ENCODE measurements around the gene CARD10. TPM values are rescaled to one million over a fixed set of nuclear protein-coding genes. Genes with fewer than 3 reads are reported as not detected.

CARD10 gene
- total and polyA plus RNA-seq, 2 of the 13 experiments (the other 11 are each of a cell fraction or from before 2014, with no cell fraction given) = 35.2 to 55.8 TPM

DNA sequence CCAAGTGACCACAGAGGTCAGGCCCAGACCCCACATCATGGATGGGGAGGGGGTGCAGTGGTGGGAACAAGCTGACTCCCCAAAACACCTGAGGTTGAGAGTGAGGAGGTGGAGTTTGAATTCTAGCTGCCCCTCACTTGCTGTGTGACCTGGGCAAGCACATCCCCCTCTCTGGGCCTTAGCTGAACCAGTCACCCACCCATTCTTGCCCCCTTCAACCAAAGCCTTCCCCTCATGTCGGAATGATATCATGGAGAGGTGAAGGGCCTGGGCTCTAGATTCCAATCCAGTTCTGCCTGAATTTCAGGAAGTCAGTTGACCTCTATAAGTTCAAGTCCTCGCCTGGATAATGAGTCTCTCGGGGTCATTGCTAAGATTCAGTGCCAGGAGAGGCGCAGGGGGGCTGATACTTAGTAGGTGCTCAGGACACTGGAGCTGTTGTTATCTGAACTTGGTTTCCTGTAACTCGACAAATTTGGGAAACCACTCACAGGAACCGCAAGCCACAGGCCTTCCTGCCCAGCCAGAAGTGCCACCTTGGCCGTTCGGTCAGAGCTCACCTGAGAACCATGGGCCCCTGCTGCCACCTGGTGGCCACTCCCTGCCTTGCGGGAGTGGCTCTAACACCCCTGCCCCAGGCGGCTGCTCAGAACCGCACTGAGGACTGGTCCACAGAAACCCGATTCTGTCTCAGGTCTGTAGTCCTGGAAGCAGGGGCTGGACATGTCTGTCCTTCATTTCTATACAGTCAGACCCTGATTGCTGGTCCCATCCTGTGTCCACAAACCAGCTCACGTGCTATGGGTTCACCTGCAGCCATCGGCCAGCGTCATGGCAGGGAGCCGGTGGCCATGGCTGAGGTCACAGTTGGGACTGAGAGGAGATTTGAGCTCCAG, 47.9 kb upstream of the CARD10 start (continued):
- TF ChIP-seq, protein P1, sequence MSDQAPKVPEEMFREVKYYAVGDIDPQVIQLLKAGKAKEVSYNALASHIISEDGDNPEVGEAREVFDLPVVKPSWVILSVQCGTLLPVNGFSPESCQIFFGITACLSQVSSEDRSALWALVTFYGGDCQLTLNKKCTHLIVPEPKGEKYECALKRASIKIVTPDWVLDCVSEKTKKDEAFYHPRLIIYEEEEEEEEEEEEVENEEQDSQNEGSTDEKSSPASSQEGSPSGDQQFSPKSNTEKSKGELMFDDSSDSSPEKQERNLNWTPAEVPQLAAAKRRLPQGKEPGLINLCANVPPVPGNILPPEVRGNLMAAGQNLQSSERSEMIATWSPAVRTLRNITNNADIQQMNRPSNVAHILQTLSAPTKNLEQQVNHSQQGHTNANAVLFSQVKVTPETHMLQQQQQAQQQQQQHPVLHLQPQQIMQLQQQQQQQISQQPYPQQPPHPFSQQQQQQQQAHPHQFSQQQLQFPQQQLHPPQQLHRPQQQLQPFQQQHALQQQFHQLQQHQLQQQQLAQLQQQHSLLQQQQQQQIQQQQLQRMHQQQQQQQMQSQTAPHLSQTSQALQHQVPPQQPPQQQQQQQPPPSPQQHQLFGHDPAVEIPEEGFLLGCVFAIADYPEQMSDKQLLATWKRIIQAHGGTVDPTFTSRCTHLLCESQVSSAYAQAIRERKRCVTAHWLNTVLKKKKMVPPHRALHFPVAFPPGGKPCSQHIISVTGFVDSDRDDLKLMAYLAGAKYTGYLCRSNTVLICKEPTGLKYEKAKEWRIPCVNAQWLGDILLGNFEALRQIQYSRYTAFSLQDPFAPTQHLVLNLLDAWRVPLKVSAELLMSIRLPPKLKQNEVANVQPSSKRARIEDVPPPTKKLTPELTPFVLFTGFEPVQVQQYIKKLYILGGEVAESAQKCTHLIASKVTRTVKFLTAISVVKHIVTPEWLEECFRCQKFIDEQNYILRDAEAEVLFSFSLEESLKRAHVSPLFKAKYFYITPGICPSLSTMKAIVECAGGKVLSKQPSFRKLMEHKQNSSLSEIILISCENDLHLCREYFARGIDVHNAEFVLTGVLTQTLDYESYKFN (CRISPR knock-in tag; conservative IDR thresholded peaks at IDR 0.05) = peak; percentile 33
- no peak for TF ChIP-seq ZNF121 (CRISPR knock-in tag; IDR thresholded peaks at IDR 0.05)
- TF ChIP-seq CREM (IDR thresholded peaks at IDR 0.05) = no peak
- no peak for TF ChIP-seq CREM (CRISPR knock-in tag; IDR thresholded peaks at IDR 0.05)
- TF ChIP-seq ZNF562 (CRISPR knock-in tag; IDR thresholded peaks at IDR 0.05; ENCODE audit: borderline replicate concordance) = no peak
- peak; percentile 61; the same call in 1 of the 2 replicates for TF ChIP-seq CBFB (CRISPR knock-in tag; IDR thresholded peaks at IDR 0.05)
- TF ChIP-seq GABPB1 (CRISPR knock-in tag; IDR thresholded peaks at IDR 0.05) = peak; percentile 39; the same call in 1 of the 2 replicates
- TF ChIP-seq XBP1 (CRISPR knock-in tag; IDR thresholded peaks at IDR 0.05) = no peak
- no peak for TF ChIP-seq SMARCC2 (IDR thresholded peaks at IDR 0.05)
- TF ChIP-seq ISX (CRISPR knock-in tag; conservative IDR thresholded peaks at IDR 0.05) = no peak
- no peak for TF ChIP-seq ZKSCAN5 (CRISPR knock-in tag; IDR thresholded peaks at IDR 0.05)
- TF ChIP-seq, protein P2, sequence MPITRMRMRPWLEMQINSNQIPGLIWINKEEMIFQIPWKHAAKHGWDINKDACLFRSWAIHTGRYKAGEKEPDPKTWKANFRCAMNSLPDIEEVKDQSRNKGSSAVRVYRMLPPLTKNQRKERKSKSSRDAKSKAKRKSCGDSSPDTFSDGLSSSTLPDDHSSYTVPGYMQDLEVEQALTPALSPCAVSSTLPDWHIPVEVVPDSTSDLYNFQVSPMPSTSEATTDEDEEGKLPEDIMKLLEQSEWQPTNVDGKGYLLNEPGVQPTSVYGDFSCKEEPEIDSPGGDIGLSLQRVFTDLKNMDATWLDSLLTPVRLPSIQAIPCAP (CRISPR knock-in tag; IDR thresholded peaks at IDR 0.05; ENCODE audit: low read depth) = no peak
- TF ChIP-seq, protein P3, sequence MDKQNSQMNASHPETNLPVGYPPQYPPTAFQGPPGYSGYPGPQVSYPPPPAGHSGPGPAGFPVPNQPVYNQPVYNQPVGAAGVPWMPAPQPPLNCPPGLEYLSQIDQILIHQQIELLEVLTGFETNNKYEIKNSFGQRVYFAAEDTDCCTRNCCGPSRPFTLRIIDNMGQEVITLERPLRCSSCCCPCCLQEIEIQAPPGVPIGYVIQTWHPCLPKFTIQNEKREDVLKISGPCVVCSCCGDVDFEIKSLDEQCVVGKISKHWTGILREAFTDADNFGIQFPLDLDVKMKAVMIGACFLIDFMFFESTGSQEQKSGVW (CRISPR knock-in tag; IDR thresholded peaks at IDR 0.05; ENCODE audit: borderline replicate concordance) = no peak
- TF ChIP-seq, protein P4, sequence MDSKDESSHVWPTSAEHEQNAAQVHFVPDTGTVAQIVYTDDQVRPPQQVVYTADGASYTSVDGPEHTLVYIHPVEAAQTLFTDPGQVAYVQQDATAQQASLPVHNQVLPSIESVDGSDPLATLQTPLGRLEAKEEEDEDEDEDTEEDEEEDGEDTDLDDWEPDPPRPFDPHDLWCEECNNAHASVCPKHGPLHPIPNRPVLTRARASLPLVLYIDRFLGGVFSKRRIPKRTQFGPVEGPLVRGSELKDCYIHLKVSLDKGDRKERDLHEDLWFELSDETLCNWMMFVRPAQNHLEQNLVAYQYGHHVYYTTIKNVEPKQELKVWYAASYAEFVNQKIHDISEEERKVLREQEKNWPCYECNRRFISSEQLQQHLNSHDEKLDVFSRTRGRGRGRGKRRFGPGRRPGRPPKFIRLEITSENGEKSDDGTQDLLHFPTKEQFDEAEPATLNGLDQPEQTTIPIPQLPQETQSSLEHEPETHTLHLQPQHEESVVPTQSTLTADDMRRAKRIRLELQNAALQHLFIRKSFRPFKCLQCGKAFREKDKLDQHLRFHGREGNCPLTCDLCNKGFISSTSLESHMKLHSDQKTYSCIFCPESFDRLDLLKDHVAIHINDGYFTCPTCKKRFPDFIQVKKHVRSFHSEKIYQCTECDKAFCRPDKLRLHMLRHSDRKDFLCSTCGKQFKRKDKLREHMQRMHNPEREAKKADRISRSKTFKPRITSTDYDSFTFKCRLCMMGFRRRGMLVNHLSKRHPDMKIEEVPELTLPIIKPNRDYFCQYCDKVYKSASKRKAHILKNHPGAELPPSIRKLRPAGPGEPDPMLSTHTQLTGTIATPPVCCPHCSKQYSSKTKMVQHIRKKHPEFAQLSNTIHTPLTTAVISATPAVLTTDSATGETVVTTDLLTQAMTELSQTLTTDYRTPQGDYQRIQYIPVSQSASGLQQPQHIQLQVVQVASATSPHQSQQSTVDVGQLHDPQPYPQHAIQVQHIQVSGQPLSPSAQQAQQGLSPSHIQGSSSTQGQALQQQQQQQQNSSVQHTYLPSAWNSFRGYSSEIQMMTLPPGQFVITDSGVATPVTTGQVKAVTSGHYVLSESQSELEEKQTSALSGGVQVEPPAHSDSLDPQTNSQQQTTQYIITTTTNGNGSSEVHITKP (CRISPR knock-in tag; IDR thresholded peaks at IDR 0.05; ENCODE audit: low read depth) = no peak
- TF ChIP-seq NFE2L2 (IDR thresholded peaks at IDR 0.05; ENCODE audit: low read length) = no peak
- TF ChIP-seq, protein P5, sequence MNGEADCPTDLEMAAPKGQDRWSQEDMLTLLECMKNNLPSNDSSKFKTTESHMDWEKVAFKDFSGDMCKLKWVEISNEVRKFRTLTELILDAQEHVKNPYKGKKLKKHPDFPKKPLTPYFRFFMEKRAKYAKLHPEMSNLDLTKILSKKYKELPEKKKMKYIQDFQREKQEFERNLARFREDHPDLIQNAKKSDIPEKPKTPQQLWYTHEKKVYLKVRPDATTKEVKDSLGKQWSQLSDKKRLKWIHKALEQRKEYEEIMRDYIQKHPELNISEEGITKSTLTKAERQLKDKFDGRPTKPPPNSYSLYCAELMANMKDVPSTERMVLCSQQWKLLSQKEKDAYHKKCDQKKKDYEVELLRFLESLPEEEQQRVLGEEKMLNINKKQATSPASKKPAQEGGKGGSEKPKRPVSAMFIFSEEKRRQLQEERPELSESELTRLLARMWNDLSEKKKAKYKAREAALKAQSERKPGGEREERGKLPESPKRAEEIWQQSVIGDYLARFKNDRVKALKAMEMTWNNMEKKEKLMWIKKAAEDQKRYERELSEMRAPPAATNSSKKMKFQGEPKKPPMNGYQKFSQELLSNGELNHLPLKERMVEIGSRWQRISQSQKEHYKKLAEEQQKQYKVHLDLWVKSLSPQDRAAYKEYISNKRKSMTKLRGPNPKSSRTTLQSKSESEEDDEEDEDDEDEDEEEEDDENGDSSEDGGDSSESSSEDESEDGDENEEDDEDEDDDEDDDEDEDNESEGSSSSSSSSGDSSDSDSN (CRISPR knock-in tag; IDR thresholded peaks at IDR 0.05) = peak; percentile 45; the same call in 1 of the 2 replicates

Measured in HepG2 (cell line).